Endothelial cell of umbilical vein (primary cell): ENCODE data around the gene MRPL24. TPM values are rescaled to one million over a fixed set of nuclear protein-coding genes. Genes with fewer than 3 reads are reported as not detected.

Experiments used
- BruUV-seq: library from RNA; stranded (reverse); fragments of 400-500 nt; replicated peaks from 2 replicates; lab custom pipeline; 2021; lab: Mats Ljungman, UMichigan
- CTCF ChIA-PET: fragments of 300-600, 350-600 bp; sonication (Branson Sonifier 250); formaldehyde crosslinking; loops from one replicate; lab custom pipeline; 2021; ENCODE audit warnings: antibody characterized with exemption, inconsistent platforms; lab: Charles Lee
- POLR2A ChIA-PET: fragments of 300-600, 350-600 bp; sonication (Branson Sonifier 250); formaldehyde crosslinking; loops from one replicate; lab custom pipeline; 2021; ENCODE audit warnings: antibody characterized with exemption, inconsistent platforms; lab: Charles Lee
- DNase-seq: peaks from one replicate; pipeline ENCODE4 v3.0.0-alpha.2; 2011; ENCODE audit warnings: low read depth, low spot score
- FAIRE-seq: peaks from 2 replicates; lab custom pipeline; 2011; peaks lifted over from hg19 to GRCh38; lab: Jason Lieb, UNC
- H2AFZ ChIP-seq: 2 replicates; pipeline ENCODE4 v1.6.0; 2012; ENCODE audit warnings: low read depth, low read length, control low read depth, inconsistent platforms
- H3K27ac ChIP-seq: 2 replicates; pipeline ENCODE4 v1.5.1; 2011; ENCODE audit warnings: low read depth, mild to moderate bottlenecking, control low read depth, low read length, moderate library complexity; ENCODE audit not compliant: insufficient read depth
- H3K27me3 ChIP-seq, 2 experiments: 2 replicates each; pipeline versions ENCODE4 v1.6.0 to v1.6.1; 2011; ENCODE audit warnings: low read length in 2 of 2, mixed read lengths in 1 of 2; ENCODE audit not compliant: control insufficient read depth in 2 of 2, insufficient read depth in 2 of 2
- H3K36me3 ChIP-seq, 2 experiments: 2 replicates in 1 of 2; 3 replicates in 1 of 2; pipeline ENCODE4 v1.5.1; 2011; ENCODE audit warnings: low read length in 2 of 2, mild to moderate bottlenecking in 1 of 2, moderate library complexity in 1 of 2; ENCODE audit not compliant: control insufficient read depth in 2 of 2, insufficient read depth in 2 of 2; ENCODE audit errors: extremely low read depth in 1 of 2
- H3K4me1 ChIP-seq: 3 replicates; pipeline ENCODE4 v1.5.1; 2011; ENCODE audit warnings: mild to moderate bottlenecking, low read length; ENCODE audit not compliant: control insufficient read depth, insufficient read depth; ENCODE audit errors: extremely low read depth
- H3K4me2 ChIP-seq: 2 replicates; pipeline ENCODE4 v1.6.1; 2011; ENCODE audit warnings: low read length, control low read depth, mixed read lengths; ENCODE audit not compliant: insufficient read depth
- H3K4me3 ChIP-seq, 3 experiments: fragments of 200-600 bp in 1 of 3; sonication (generic), shearing (Covaris generic) in 1 of 3; replicated peaks in 1 of 3; 2 replicates each; pipeline ENCODE4 v1.5.1; 2011 to 2016; ENCODE audit warnings: control low read depth in 3 of 3, low read length in 3 of 3, mild to moderate bottlenecking in 2 of 3, inconsistent platforms in 1 of 3, low read depth in 1 of 3, moderate library complexity in 1 of 3; ENCODE audit not compliant: insufficient read depth in 1 of 3
- H3K79me2 ChIP-seq: 2 replicates; pipeline ENCODE4 v1.6.0; 2012; ENCODE audit warnings: low read length, inconsistent platforms; ENCODE audit not compliant: control insufficient read depth, insufficient read depth
- H3K9ac ChIP-seq: replicated peaks from 2 replicates; pipeline ENCODE3; 2011; ENCODE audit warnings: low read length, control low read depth; ENCODE audit not compliant: insufficient read depth; ENCODE audit errors: extremely low read depth
- H3K9me1 ChIP-seq: replicated peaks from 3 replicates; pipeline ENCODE4 v1.6.0; 2011; ENCODE audit warnings: mild to moderate bottlenecking, low read length; ENCODE audit not compliant: control insufficient read depth, insufficient read depth; ENCODE audit errors: extremely low read depth
- H3K9me3 ChIP-seq: replicated peaks from 2 replicates; pipeline ENCODE4 v1.5.1; 2012; ENCODE audit warnings: low read length, inconsistent platforms; ENCODE audit not compliant: control insufficient read depth, insufficient read depth
- H4K20me1 ChIP-seq: replicated peaks from 2 replicates; pipeline ENCODE3; 2011; ENCODE audit warnings: mild to moderate bottlenecking, low read length; ENCODE audit not compliant: control insufficient read depth, insufficient read depth; ENCODE audit errors: extremely low read depth
- EZH2 ChIP-seq: IDR thresholded peaks from 2 replicates; pipeline ENCODE4 v1.6.1; 2012; ENCODE audit warnings: borderline replicate concordance, low read depth, mild to moderate bottlenecking, moderate library complexity, low read length, inconsistent platforms; ENCODE audit not compliant: severe bottlenecking
- FOS ChIP-seq: IDR thresholded peaks from 2 replicates; pipeline ENCODE4 v1.6.1; 2011; ENCODE audit warnings: mild to moderate bottlenecking, low read length, moderate library complexity, borderline replicate concordance; ENCODE audit not compliant: insufficient read depth
- GATA2 ChIP-seq: IDR thresholded peaks from 2 replicates; pipeline ENCODE4 v1.7.0; 2011; ENCODE audit warnings: low read depth, mild to moderate bottlenecking, moderate library complexity, mixed read lengths, low read length; ENCODE audit not compliant: insufficient read length, insufficient read depth
- JUN ChIP-seq: IDR thresholded peaks from 2 replicates; pipeline ENCODE4 v1.6.1; 2011; ENCODE audit warnings: borderline replicate concordance, low read depth; ENCODE audit not compliant: insufficient read length, insufficient read depth
- MYC ChIP-seq: IDR thresholded peaks from one replicate; pipeline ENCODE4 v1.6.1; 2011; ENCODE audit warnings: mild to moderate bottlenecking, low read depth, low read length
- POLR2A ChIP-seq: IDR thresholded peaks from 2 replicates; pipeline ENCODE4 v1.6.1; 2012; ENCODE audit warnings: low read depth, mild to moderate bottlenecking, control low read depth, low read length
- POLR2AphosphoS5 ChIP-seq: IDR thresholded peaks from 2 replicates; pipeline ENCODE4 v1.6.1; 2012; ENCODE audit warnings: low read depth, mild to moderate bottlenecking, control low read depth, low read length, moderate library complexity; ENCODE audit not compliant: insufficient read depth
- dilution Hi-C: fragments of 300-500 bp; cut with MboI; formaldehyde crosslinking; loops from one replicate; pipeline ENCODE4 v1.15.0; 2019; ENCODE audit warnings: low sequenced_read_pairs; ENCODE audit not compliant: extremely low pct_ligation_motif_present
- intact Hi-C: fragments of 100-400 bp; cut with micrococcal nuclease; formaldehyde crosslinking; loops from one replicate; pipeline ENCODE4 v1.10.0; 2022
- polyA plus RNA-seq, 4 experiments: library from polyadenylated mRNA; depleted of rRNA in 3 of 4; stranded (reverse) in 3 of 4; unstranded in 1 of 4; fragments of >200 nt; gene quantifications; 2 replicates each; pipeline versions ENCODE4 v1.2.1 to v1.2.3, GENCODE V29; 2011 to 2012; ENCODE audit warnings: missing spikeins in 1 of 4
- total RNA-seq: library from RNA; stranded (reverse); gene quantifications from 2 replicates; pipeline ENCODE4 v1.2.3, GENCODE V29; 2021
- TF ChIP-seq, protein P1 (sequence below), 2 donors: IDR thresholded peaks; 1 replicate in 1 of 2; 2 replicates in 1 of 2; pipeline ENCODE4 v1.5.1; 2011; ENCODE audit warnings: low read length in 2 of 2, mild to moderate bottlenecking in 2 of 2, moderate library complexity in 2 of 2, control low read depth in 1 of 2, inconsistent platforms in 1 of 2, low read depth in 1 of 2; ENCODE audit not compliant: insufficient read depth in 1 of 2; ENCODE audit errors: extremely low read depth in 1 of 2
- TF ChIP-seq, protein P2 (sequence below): IDR thresholded peaks from 2 replicates; pipeline ENCODE4 v1.6.1; 2011; ENCODE audit not compliant: insufficient read depth, insufficient read length

MRPL24 gene
- total and polyA plus RNA-seq, 2 donors (not counting 3 experiments of a cell fraction or from before 2014, with no cell fraction given), result 47.9 to 77.7 TPM

DNA sequence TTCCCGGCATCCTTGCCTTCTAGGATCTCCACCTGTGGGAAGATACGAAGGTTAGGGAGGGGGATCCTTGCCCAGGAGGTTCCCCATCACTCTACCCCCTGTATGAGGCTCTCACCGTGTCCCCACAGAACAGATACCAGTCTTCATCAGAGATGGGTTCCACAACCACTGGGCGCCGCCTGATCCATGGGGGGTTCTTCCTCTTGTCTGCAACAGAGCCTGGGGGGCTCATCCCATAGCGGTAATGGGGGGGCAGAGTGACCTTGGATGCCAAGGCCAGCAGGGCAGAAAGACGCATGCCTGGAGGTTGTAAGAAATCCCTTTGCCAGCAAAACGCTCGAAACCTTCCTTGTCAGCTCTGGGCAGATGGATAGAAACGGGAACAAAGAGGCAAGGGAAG, 2.5 kb downstream of the MRPL24 start:
- Histone ChIP-seq H3K4me1 (peaks cover 13% of the 10 kb centered on the region), H3K36me3 (peaks cover 3 to 18% of the 10 kb centered on the region in 2 experiments), H2AFZ (no peak overlapping the region), H4K20me1 (no peaks in the 10 kb centered on the region), H3K9me3 (no peaks in the 10 kb centered on the region), H3K79me2 (peaks cover 11% of the 10 kb centered on the region), H3K9ac (no peak overlapping the region), H3K27ac (no peak overlapping the region), H3K27me3 (no peaks in the 10 kb centered on the region), H3K9me1 (no peaks in the 10 kb centered on the region), H3K4me2 (no peak overlapping the region), H3K4me3 (no peak overlapping the region)
- FAIRE-seq (no peak), DNase-seq (no peak)
- no TSS peak for BruUV-seq
- dilution Hi-C loops (no loop called here), intact Hi-C loops (no loop called here)
- CTCF ChIA-PET, result no interaction called here
- POLR2A ChIA-PET, result no interaction called here
- TF ChIP-seq EZH2 (no peak), FOS (no peak), JUN (no peak), POLR2A (no peak), GATA2 (no peak), MYC (no peak), POLR2AphosphoS5 (no peak)
- TF ChIP-seq, protein P1, sequence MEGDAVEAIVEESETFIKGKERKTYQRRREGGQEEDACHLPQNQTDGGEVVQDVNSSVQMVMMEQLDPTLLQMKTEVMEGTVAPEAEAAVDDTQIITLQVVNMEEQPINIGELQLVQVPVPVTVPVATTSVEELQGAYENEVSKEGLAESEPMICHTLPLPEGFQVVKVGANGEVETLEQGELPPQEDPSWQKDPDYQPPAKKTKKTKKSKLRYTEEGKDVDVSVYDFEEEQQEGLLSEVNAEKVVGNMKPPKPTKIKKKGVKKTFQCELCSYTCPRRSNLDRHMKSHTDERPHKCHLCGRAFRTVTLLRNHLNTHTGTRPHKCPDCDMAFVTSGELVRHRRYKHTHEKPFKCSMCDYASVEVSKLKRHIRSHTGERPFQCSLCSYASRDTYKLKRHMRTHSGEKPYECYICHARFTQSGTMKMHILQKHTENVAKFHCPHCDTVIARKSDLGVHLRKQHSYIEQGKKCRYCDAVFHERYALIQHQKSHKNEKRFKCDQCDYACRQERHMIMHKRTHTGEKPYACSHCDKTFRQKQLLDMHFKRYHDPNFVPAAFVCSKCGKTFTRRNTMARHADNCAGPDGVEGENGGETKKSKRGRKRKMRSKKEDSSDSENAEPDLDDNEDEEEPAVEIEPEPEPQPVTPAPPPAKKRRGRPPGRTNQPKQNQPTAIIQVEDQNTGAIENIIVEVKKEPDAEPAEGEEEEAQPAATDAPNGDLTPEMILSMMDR (IDR thresholded peaks at IDR 0.05; ENCODE audit: extremely low read depth in 1 of 2, insufficient read depth in 1 of 2, low read depth in 1 of 2, low read length in 2 of 2), result no peak
- TF ChIP-seq, protein P2, sequence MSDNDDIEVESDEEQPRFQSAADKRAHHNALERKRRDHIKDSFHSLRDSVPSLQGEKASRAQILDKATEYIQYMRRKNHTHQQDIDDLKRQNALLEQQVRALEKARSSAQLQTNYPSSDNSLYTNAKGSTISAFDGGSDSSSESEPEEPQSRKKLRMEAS, result no peak
